ENCODE measurements around the gene AUP1.

Gene AUP1

DNA sequence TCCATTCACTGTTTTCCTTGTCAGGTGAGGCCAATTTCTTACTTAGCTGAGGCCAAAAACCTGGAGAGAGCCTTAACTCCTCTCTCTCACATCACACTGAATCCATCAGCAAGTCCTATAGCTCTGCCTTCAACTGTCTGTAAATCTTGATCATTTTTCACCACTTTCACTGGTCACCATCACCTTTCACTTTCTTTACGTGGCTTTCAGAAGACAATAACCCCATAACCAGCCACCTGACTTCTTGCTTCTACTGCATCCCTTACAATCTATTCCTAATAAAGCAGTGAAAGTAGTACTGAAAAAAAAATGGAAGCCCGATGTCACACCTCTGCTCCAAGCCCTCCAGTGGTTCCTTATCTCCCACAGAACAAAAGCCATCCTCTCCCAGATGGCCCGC lies 16.5 kb upstream of the AUP1 start:
- H3K4me3 ChIP-seq (ENCODE audit: low read length), result no peak overlapping the region
- H3K79me2 ChIP-seq (ENCODE audit: control insufficient read depth, insufficient read depth, low read length), result no peaks in the 10 kb centered on the region
- no peak overlapping the region for H2AK5ac ChIP-seq (ENCODE audit: low read length)
- no peak overlapping the region for H2BK120ac ChIP-seq (ENCODE audit: low read depth, low read length)
- no CpG with 5 or more reads among the region's 3 CpGs for WGBS (ENCODE audit: extremely low coverage, insufficient coverage, low lambda C conversion rate)
- H3K36me3 ChIP-seq (ENCODE audit: control insufficient read depth, insufficient read depth, low read length), result no peaks in the 10 kb centered on the region
- no peak overlapping the region for H2BK15ac ChIP-seq (replicated peaks; ENCODE audit: low read depth)
- H3K4me1 ChIP-seq (ENCODE audit: control insufficient read depth, low read depth, low read length), result no peaks in the 10 kb centered on the region
- H3K56ac ChIP-seq (ENCODE audit: low read length), result no peak overlapping the region
- H4K8ac ChIP-seq (ENCODE audit: low read depth, low read length), result no peak overlapping the region
- no peak overlapping the region for H2BK5ac ChIP-seq (ENCODE audit: low read length)
- H3K18ac ChIP-seq (ENCODE audit: low read length), result no peak overlapping the region
- DNase-seq, result peak; percentile 29
- no peaks in the 10 kb centered on the region for H3K79me1 ChIP-seq (ENCODE audit: low read length)
- H3K23ac ChIP-seq (ENCODE audit: low read length), result no peak overlapping the region
- no peak overlapping the region for H3K9ac ChIP-seq (ENCODE audit: low read length)
- H3K27ac ChIP-seq (ENCODE audit: low read depth, low read length), result no peak overlapping the region
- no peak overlapping the region for H4K5ac ChIP-seq (ENCODE audit: low read length)
- H3K27me3 ChIP-seq (ENCODE audit: insufficient read depth, low read length, poor library complexity), result peaks cover 25% of the 10 kb centered on the region
- no peak overlapping the region for H3K4ac ChIP-seq (ENCODE audit: low read depth, low read length)
- H3K4me2 ChIP-seq (ENCODE audit: low read length), result no peak overlapping the region

DNA sequence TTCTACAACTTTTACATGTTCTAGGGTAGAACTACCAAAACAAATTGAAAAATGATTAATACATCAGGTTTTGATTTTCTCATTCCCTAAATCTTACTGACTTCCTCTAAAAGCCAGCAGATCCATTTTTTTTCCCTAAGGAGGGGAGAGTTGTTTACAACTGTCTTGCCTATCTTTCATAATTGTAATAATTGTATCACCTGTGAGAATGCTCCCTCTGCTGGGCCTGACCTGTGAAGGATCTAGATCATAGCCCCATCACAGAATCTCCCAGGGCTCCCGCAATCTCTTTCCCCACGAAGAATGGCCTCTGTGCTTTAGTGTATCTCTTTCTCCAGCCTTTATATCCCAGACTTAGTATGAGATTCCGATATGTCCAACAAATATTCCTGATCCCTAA lies 15.1 kb upstream of the AUP1 start:
- Histone ChIP-seq H2BK15ac (replicated peaks; ENCODE audit: low read depth) (no peak overlapping the region), H3K9ac (ENCODE audit: low read length) (no peak overlapping the region), H3K79me2 (ENCODE audit: control insufficient read depth, insufficient read depth, low read length) (no peaks in the 10 kb centered on the region), H3K36me3 (ENCODE audit: control insufficient read depth, insufficient read depth, low read length) (no peaks in the 10 kb centered on the region), H3K4me2 (ENCODE audit: low read length) (no peak overlapping the region), H4K5ac (ENCODE audit: low read length) (no peak overlapping the region), H3K18ac (ENCODE audit: low read length) (no peak overlapping the region), H3K27me3 (ENCODE audit: insufficient read depth, low read length, poor library complexity) (peaks cover 16% of the 10 kb centered on the region), H4K8ac (ENCODE audit: low read depth, low read length) (no peak overlapping the region), H3K56ac (ENCODE audit: low read length) (no peak overlapping the region), H3K4me1 (ENCODE audit: control insufficient read depth, low read depth, low read length) (no peaks in the 10 kb centered on the region), H2AK5ac (ENCODE audit: low read length) (no peak overlapping the region), H3K79me1 (ENCODE audit: low read length) (no peaks in the 10 kb centered on the region), H3K4me3 (ENCODE audit: low read length) (no peak overlapping the region), H3K23ac (ENCODE audit: low read length) (no peak overlapping the region), H3K4ac (ENCODE audit: low read depth, low read length) (no peak overlapping the region), H2BK5ac (ENCODE audit: low read length) (no peak overlapping the region), H3K27ac (ENCODE audit: low read depth, low read length) (no peak overlapping the region), H2BK120ac (ENCODE audit: low read depth, low read length) (no peak overlapping the region)
- DNase-seq, result no peak
- WGBS (ENCODE audit: extremely low coverage, insufficient coverage, low lambda C conversion rate), result no CpG with 5 or more reads among the region's 3 CpGs

DNA sequence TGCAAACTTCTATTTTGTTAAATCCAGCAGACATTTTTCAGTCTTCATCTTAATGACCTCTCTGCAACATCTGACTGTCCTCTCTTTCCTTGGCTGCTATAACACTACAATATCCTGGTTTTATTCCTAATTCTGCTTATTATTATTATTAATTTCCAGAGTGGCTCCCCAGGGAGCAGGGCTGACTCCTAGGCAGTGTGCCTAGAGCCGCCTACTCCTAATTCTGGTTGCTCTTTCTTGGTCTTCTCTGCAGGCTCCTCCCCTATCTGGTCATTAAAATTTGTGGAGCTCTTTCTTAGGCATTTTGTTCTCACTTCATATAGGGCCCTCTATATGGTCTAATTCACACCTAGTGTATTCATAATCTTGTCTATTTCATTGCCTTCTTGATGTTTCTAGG lies 13.5 kb upstream of the AUP1 start:
- no peak overlapping the region for H2BK120ac ChIP-seq (ENCODE audit: low read depth, low read length)
- WGBS (ENCODE audit: extremely low coverage, insufficient coverage, low lambda C conversion rate), result no CpG with 5 or more reads among the region's 1 CpG

DNA sequence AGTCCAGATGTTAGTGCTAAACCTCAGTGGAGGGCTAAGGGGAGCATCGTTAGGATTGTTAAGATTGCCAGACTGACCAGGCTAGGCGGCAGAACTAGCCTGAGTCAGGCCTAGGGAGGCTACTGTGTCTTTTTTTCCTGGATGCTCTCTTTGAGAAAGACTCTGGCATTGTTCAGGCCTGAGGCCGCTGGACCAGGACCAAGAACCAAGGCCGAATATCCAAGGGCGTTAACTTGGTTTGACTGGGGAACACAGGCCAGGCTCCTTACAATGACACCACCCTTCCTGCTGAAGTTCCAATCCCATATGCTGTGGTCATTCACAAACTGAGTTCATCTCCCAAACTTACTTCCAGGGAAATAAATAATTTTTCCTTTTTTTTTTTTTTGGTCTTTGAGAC lies 10.8 kb upstream of the AUP1 start:
- Histone ChIP-seq H2BK120ac (ENCODE audit: low read depth, low read length) (no peak overlapping the region), H3K27me3 (ENCODE audit: insufficient read depth, low read length, poor library complexity) (peaks cover 2% of the 10 kb centered on the region), H4K8ac (ENCODE audit: low read depth, low read length) (no peak overlapping the region), H2BK5ac (ENCODE audit: low read length) (no peak overlapping the region), H3K27ac (ENCODE audit: low read depth, low read length) (no peak overlapping the region), H3K9ac (ENCODE audit: low read length) (no peak overlapping the region), H3K4ac (ENCODE audit: low read depth, low read length) (no peak overlapping the region), H3K4me3 (ENCODE audit: low read length) (no peak overlapping the region), H3K79me1 (ENCODE audit: low read length) (no peaks in the 10 kb centered on the region), H3K4me1 (ENCODE audit: control insufficient read depth, low read depth, low read length) (no peaks in the 10 kb centered on the region), H2AK5ac (ENCODE audit: low read length) (no peak overlapping the region), H3K18ac (ENCODE audit: low read length) (no peak overlapping the region), H3K56ac (ENCODE audit: low read length) (no peak overlapping the region), H4K5ac (ENCODE audit: low read length) (no peak overlapping the region), H2BK15ac (replicated peaks; ENCODE audit: low read depth) (no peak overlapping the region), H3K36me3 (ENCODE audit: control insufficient read depth, insufficient read depth, low read length) (no peaks in the 10 kb centered on the region), H3K23ac (ENCODE audit: low read length) (no peak overlapping the region), H3K79me2 (ENCODE audit: control insufficient read depth, insufficient read depth, low read length) (no peaks in the 10 kb centered on the region), H3K4me2 (ENCODE audit: low read length) (no peak overlapping the region)
- no peak for DNase-seq
- WGBS (ENCODE audit: extremely low coverage, insufficient coverage, low lambda C conversion rate), result no CpG with 5 or more reads among the region's 5 CpGs

More for the DNA sequence above, 13.5 kb upstream of the AUP1 start:
- H4K5ac ChIP-seq (ENCODE audit: low read length), result no peak overlapping the region
- H3K4me2 ChIP-seq (ENCODE audit: low read length), result no peak overlapping the region
- no peak overlapping the region for H3K27ac ChIP-seq (ENCODE audit: low read depth, low read length)
- H3K9ac ChIP-seq (ENCODE audit: low read length), result no peak overlapping the region
- no peak overlapping the region for H2BK5ac ChIP-seq (ENCODE audit: low read length)
- H3K4me3 ChIP-seq (ENCODE audit: low read length), result no peak overlapping the region
- no peaks in the 10 kb centered on the region for H3K79me1 ChIP-seq (ENCODE audit: low read length)
- no peak overlapping the region for H2BK15ac ChIP-seq (replicated peaks; ENCODE audit: low read depth)
- no peaks in the 10 kb centered on the region for H3K79me2 ChIP-seq (ENCODE audit: control insufficient read depth, insufficient read depth, low read length)
- H3K4ac ChIP-seq (ENCODE audit: low read depth, low read length), result no peak overlapping the region
- H3K27me3 ChIP-seq (ENCODE audit: insufficient read depth, low read length, poor library complexity), result peaks cover 7% of the 10 kb centered on the region
- DNase-seq, result no peak
- H3K4me1 ChIP-seq (ENCODE audit: control insufficient read depth, low read depth, low read length), result no peaks in the 10 kb centered on the region
- H3K56ac ChIP-seq (ENCODE audit: low read length), result no peak overlapping the region
- no peaks in the 10 kb centered on the region for H3K36me3 ChIP-seq (ENCODE audit: control insufficient read depth, insufficient read depth, low read length)
- H4K8ac ChIP-seq (ENCODE audit: low read depth, low read length), result no peak overlapping the region
- no peak overlapping the region for H3K18ac ChIP-seq (ENCODE audit: low read length)
- no peak overlapping the region for H3K23ac ChIP-seq (ENCODE audit: low read length)
- no peak overlapping the region for H2AK5ac ChIP-seq (ENCODE audit: low read length)

DNA sequence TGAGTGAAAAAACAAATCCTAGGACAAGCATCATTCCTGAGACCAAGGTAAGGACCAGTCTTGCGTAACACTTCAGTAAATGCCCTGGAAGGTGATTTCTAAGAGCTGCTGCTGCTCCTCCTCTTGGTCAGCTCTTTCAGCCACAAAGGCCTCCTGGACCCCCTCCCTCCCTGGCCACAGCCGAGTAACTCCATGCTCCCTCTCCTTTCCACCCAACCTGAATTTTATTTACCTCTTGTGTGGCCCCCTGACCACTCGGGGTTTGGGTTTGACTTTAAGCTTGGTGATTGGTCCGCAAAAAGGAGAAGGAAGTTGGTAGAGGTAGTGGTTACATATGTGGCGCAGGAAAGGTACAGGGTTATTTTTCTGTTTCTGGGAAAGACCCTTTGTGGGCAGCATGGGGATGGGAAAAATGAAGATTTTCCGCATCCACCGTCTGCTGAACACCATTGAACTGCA lies 9.4 kb upstream of the AUP1 start:
- no peaks in the 10 kb centered on the region for H3K79me2 ChIP-seq (ENCODE audit: control insufficient read depth, insufficient read depth, low read length)
- H4K5ac ChIP-seq (ENCODE audit: low read length), result no peak overlapping the region
- no peak overlapping the region for H3K27ac ChIP-seq (ENCODE audit: low read depth, low read length)
- H3K79me1 ChIP-seq (ENCODE audit: low read length), result no peaks in the 10 kb centered on the region
- no peak overlapping the region for H3K4me2 ChIP-seq (ENCODE audit: low read length)
- WGBS (ENCODE audit: extremely low coverage, insufficient coverage, low lambda C conversion rate), result no CpG with 5 or more reads among the region's 7 CpGs
- no peak overlapping the region for H3K4me3 ChIP-seq (ENCODE audit: low read length)
- no peak for DNase-seq
- H3K4me1 ChIP-seq (ENCODE audit: control insufficient read depth, low read depth, low read length), result no peaks in the 10 kb centered on the region
- H2BK120ac ChIP-seq (ENCODE audit: low read depth, low read length), result no peak overlapping the region
- no peak overlapping the region for H3K4ac ChIP-seq (ENCODE audit: low read depth, low read length)
- H4K8ac ChIP-seq (ENCODE audit: low read depth, low read length), result no peak overlapping the region
- no peaks in the 10 kb centered on the region for H3K27me3 ChIP-seq (ENCODE audit: insufficient read depth, low read length, poor library complexity)
- no peak overlapping the region for H2BK15ac ChIP-seq (replicated peaks; ENCODE audit: low read depth)
- no peak overlapping the region for H3K18ac ChIP-seq (ENCODE audit: low read length)
- H3K23ac ChIP-seq (ENCODE audit: low read length), result no peak overlapping the region
- no peak overlapping the region for H3K56ac ChIP-seq (ENCODE audit: low read length)
- H3K36me3 ChIP-seq (ENCODE audit: control insufficient read depth, insufficient read depth, low read length), result no peaks in the 10 kb centered on the region
- no peak overlapping the region for H2BK5ac ChIP-seq (ENCODE audit: low read length)
- no peak overlapping the region for H3K9ac ChIP-seq (ENCODE audit: low read length)
- H2AK5ac ChIP-seq (ENCODE audit: low read length), result no peak overlapping the region

DNA sequence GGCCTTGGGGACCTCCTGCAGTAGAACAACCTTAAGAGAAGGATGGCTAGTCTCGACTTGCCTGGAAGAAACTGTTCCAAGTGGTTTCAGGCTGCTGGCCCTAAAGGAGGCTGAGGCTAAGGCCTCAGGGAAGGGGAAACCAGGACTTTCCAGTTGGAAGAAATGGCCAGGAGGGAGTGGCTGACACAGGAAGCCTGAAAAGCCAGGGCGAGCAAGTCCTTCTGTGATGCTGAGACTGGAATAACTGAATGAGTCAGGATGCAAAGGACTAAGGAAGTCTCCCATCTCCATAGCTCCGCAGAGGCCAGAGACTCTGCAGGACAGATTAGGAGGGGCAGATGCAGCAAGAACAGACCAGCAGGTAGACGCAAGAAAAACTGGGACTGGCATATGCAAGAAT lies 7.6 kb upstream of the AUP1 start:
- Histone ChIP-seq H3K4me1 (ENCODE audit: control insufficient read depth, low read depth, low read length) (no peaks in the 10 kb centered on the region), H4K5ac (ENCODE audit: low read length) (no peak overlapping the region), H3K36me3 (ENCODE audit: control insufficient read depth, insufficient read depth, low read length) (no peaks in the 10 kb centered on the region), H3K9ac (ENCODE audit: low read length) (no peak overlapping the region), H3K18ac (ENCODE audit: low read length) (no peak overlapping the region), H4K8ac (ENCODE audit: low read depth, low read length) (no peak overlapping the region), H3K79me1 (ENCODE audit: low read length) (no peaks in the 10 kb centered on the region), H2BK120ac (ENCODE audit: low read depth, low read length) (no peak overlapping the region), H3K27me3 (ENCODE audit: insufficient read depth, low read length, poor library complexity) (no peaks in the 10 kb centered on the region), H3K4me2 (ENCODE audit: low read length) (no peak overlapping the region), H3K79me2 (ENCODE audit: control insufficient read depth, insufficient read depth, low read length) (no peaks in the 10 kb centered on the region), H3K27ac (ENCODE audit: low read depth, low read length) (no peak overlapping the region), H2AK5ac (ENCODE audit: low read length) (no peak overlapping the region), H3K56ac (ENCODE audit: low read length) (no peak overlapping the region), H2BK15ac (replicated peaks; ENCODE audit: low read depth) (no peak overlapping the region), H2BK5ac (ENCODE audit: low read length) (no peak overlapping the region), H3K4me3 (ENCODE audit: low read length) (no peak overlapping the region), H3K23ac (ENCODE audit: low read length) (no peak overlapping the region), H3K4ac (ENCODE audit: low read depth, low read length) (no peak overlapping the region)
- DNase-seq, result no peak
- WGBS (ENCODE audit: extremely low coverage, insufficient coverage, low lambda C conversion rate), result no CpG with 5 or more reads among the region's 4 CpGs

All from mesendoderm (in vitro differentiated cells).